SU-DHL-6 (cell line): ENCODE measurements around the gene MAN2A2.

Experiments
- EZH2phosphoT487 ChIP-seq: fragments of 200-600 bp; sonication (generic), shearing (Covaris generic); conservative IDR thresholded peaks from 2 replicates; pipeline ENCODE4 v1.6.1; 2018; ENCODE audit warnings: mild to moderate bottlenecking, antibody characterized with exemption, low read length, moderate library complexity, mixed read lengths
- TF ChIP-seq, protein P1 (sequence below): fragments of 200-600 bp; sonication (generic); IDR thresholded peaks from one replicate; pipeline ENCODE4 v1.5.1; 2017; ENCODE audit warnings: antibody characterized with exemption, mild to moderate bottlenecking, low read length, moderate library complexity; ENCODE audit not compliant: insufficient read depth, poor library complexity, severe bottlenecking

DNA sequence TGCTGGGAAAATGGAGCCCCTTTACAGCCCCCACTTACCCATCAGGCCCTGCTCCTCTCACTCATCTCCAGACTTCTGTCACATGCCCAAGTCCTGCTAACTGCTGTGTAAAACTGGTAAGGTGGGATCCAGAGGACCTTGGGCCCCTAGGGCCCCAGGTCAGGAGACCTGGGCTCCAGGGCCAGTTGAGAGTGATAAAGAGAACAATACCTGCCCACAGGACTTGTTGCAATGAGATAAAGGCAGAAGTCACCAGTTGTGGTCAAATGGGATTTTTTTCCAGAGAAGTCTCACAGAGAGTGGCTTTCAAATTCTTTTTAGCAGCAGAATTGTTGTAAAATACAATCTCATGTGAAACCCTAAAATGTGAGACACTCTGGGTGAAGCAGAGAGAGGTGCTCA, 34.0 kb upstream of the MAN2A2 start:
- TF ChIP-seq, protein P1, sequence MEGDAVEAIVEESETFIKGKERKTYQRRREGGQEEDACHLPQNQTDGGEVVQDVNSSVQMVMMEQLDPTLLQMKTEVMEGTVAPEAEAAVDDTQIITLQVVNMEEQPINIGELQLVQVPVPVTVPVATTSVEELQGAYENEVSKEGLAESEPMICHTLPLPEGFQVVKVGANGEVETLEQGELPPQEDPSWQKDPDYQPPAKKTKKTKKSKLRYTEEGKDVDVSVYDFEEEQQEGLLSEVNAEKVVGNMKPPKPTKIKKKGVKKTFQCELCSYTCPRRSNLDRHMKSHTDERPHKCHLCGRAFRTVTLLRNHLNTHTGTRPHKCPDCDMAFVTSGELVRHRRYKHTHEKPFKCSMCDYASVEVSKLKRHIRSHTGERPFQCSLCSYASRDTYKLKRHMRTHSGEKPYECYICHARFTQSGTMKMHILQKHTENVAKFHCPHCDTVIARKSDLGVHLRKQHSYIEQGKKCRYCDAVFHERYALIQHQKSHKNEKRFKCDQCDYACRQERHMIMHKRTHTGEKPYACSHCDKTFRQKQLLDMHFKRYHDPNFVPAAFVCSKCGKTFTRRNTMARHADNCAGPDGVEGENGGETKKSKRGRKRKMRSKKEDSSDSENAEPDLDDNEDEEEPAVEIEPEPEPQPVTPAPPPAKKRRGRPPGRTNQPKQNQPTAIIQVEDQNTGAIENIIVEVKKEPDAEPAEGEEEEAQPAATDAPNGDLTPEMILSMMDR: no peak
- TF ChIP-seq EZH2phosphoT487: no peak
